NCI-H82 (cell line): ENCODE results near the gene LZTS3.
A peak's percentile ranks its signal among the peaks of the same experiment; 100 is the strongest.
"Not testable (repeated sequence)": the region's sequence is repeated elsewhere in the genome, so short reads cannot be mapped to it uniquely, and the experiment has no call there.

Experiments used
- DNase-seq: peaks from one replicate; lab custom pipeline; 2025; lab: John Stamatoyannopoulos, UW

LZTS3 gene

GRCh38 chr20:3167738-3168078, 5.6 kb downstream of the LZTS3 start:
- no peak for DNase-seq

GRCh38 chr20:3166913-3167342, 6.4 kb downstream of the LZTS3 start:
- DNase-seq, result no peak

- DNase-seq, result no peak
Measured at GRCh38 chr20:3166338-3166912, 6.9 kb downstream of the LZTS3 start.

DNA sequence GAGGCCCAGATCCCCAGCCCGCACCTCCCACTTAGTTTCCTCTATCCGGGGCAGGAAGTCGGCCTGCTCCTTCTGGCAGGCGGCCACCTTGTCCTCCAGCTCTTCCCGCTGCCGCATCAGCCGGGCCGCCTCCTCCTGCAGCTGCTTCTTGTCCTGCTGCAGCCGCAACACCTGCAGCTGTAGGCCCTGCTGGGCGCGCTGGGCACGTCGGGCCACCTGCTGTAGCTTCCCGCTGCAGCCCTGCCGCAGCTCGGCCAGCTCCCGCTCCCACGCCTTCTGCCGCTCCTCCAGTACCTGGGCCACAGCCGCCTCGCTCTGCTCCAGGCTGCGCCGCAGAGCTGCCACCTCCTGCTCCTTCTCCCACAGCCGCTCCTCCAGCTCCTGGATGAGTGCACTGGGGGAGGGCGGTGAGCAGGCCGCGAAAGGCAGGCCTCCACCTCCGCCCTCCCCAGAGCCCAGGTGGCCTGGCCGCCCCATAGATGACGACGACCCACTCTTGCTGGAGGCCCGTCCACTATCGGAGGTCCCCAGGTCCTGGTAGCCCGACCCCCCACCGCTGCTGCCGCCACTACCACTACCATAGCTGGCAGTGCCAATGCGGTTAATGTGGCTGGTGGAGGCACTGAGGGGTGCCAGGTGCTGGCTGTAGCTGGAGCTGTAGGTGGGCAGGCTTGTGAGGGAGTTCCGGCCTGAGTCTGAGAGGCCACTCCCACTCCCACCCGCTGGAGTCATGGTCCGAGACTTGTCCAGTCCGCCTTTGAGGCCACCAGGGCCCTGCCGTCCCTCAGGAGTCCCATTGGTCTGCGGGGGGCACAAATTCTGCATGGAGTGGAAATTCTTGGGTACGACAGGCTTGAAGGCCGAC, 7.6 kb downstream of the LZTS3 start:
- DNase-seq, result no peak

DNA sequence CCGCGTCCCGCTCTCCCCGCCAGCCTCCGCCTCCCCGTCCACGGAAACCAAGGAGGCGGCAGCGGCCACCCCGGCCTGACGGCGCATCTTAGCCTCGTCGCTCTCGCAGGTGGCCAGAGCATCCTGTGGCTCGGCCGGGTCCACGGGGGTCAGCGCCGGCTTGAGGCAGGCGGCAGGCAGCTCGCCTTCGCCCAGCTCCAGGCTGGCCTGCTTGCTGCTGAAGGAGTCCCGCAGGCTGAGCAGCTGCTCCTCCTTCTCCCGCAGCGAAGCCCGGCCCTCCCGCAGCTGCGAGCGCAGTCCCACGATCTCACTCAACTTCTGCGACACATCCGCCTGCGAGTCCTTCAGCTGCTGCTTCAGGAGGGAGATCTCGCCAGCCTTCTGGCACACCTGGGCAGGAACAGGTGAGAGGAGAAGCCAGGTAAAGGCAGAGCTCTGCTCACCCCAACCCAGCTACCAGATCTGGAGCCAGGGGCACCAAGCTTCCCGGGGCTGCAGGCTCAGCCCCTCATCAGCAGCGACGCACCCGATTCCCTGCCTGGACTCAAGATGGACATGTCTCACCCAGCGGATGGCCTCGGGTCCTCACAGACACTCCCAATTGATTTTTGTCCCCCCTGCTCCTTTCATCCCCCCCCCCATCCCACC, 8.5 kb downstream of the LZTS3 start:
- DNase-seq, result no peak

DNA sequence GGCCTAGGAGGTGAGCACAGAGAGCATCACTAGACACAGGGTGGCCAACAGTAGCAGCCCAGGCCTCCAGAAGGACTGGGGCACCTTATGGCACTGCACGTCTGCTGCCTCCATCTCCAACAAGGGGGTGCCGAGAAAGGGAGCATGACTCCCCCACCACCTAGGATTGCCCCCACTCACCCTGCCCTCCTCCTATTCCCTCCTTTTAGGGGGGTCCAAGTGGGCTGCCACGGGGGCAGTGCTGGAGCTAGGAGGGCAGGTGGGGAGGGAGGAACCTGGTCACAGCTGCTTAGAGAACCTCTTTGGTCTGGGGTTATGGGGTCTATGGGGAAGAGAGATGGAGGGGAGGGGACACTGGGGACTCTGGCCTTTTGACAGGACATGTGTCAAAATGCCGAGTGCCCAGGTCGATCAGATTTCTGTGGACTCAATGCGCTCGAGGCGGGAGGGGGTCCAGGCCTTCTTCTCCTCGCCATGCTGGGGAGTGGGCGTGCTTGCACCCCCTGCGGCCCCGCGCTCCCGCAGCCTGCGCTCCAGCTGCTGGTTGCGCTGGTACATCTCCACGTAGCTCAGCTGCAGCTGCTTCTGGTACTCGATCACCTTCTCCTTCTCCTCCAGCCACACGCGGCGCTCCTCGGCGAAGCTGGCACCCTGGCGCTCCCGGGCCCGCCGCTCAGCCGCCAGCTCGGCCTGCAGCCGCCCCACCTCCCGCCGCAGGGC, 9.1 kb downstream of the LZTS3 start:
- no peak for DNase-seq

DNA sequence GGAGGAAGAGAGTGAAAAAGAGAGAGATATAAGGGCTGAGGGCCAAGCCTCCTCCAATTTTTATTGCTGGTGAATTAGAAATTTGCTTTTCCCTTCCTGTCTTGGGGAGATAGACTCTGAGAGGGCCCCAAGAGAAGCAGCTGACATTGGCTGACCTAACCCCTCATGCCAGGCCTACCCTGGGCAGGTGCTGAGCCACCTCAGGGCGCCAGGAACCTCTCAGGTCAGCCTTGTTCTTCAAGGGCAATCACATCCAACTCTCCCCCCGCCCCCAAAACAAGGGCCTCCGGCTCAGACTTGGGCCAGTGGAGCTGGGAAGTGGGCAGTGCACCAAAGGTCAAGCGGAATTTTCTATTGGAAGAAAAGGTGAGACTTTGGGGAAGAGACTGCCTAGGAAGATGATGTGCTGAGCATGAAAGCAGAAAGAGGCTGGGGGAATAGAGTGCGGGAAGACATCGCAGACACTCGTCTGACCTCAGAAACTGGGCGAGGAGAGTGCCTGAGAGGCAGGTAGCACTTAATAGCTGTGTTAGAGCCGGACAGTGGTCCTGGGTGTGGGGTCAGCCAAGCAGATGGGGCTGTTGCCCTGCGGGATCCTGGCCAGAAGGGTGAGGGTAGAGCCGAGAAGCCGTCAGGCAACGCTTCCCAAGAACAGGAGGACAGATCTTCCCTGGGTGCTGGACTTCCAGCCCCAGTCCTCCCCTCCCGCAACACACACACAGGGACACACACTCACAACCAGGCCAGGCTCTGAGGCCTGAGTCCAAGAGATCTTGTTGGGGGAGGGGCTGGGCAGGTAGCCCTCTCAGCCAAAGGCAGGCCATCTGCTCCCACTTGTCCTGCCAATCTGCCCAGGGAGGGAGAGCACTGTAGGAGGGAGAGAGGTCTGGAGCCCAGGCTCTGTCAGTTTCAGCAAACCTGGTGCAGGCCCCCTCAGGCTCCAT, 10.0 kb downstream of the LZTS3 start:
- peak; percentile 84 for DNase-seq

DNA sequence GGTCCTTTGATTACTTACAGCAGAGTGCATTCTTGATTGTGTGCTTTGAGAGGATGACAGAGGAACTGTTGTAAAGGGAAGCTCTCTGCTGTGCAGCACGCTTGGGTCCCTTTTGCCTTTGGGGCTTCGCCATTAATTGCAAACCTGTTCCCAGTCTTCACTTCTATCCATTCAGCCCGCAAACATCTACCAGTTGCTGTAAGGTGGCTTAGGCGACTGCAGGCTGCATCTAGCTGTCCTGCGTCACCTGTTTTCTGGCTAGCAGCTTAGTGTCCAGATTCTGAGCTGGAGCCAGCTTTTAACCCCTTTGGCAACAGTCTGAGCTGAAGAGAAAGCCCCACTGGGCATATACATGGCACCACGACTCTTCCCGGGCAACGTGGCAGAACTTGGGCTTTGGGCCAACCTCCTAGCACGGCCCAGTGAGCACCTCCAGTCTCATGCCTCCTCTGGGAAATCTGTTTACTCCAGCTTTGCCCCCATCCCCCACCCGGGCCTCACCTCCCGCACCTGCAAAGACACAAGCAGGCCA, 11.2 kb downstream of the LZTS3 start:
- peak; percentile 49 for DNase-seq

DNA sequence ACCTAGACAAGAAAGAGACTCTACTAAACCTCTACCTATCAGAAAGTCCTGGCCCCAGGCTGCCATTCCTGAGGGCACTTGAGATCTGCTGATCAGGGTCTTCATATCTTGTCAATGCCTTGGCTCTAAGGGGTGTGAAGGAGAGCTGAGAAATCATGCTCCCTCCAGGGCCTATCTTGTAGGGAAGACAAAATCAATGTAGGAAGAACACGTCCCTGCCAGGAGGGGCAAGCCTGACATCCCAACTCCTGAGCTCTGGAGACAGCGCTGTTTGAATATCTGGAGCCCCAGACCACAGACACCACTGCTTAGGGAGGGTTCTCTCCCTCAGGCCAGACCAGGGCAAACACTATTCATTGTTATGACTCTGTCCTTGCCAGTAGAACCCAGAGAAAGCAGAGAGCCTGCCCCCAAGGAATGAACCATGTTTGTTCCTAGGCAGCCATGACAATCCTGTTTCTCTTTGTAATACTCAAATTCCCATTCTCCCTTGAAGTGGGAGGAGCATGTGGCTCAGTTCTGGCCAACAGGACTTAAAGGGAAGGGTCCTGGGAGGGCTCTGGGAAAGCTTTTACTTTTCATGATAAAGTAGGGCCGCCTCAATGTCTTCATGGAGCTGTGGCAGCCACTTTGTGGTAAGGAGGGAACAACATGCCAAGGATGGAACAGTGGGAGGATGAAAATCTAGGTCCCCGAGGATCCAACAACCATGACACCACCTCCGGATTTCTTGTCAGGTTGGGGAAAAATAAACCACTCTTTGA, 11.9 kb downstream of the LZTS3 start:
- no peak for DNase-seq

DNA sequence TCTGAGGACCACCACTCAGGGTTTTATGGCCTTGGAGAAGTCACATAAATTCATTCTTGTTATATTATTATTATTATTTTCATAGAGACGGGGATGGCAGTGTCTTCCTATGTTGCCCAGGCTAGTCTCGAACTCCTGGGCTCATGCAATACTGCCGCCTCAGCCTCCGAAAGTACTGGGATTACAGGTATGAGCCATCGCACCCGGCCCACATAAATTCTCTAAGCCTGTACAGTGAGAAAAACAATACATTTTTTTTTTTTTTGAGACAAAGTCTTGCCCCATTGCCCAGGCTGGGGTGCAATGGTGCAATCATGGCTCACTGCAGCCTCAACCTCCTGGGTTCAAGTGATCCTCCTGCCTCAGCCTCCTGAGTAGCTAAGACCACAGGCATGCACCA, 12.9 kb downstream of the LZTS3 start:
- no peak for DNase-seq

DNA sequence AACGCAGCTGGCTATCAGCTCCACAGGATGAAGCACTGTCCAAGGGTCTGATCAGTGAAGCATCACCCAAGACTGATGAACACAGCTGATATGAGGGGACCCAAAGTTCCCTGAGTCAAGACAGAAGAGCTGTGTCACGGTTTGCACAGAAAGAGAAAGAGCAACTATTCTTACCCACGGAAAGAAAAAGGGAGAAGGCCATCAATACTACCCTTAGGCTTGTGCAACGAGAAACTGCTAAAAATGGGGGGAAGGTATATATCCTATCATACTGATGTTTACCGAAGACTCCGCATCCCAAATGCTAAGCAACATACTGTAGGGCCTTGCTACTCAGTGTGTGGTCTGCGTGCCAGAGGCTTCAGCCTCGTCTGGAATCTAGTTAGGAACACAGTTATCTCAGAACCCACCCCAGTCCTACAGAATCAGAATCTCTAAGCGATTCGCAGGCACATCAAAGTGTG, 14.3 kb downstream of the LZTS3 start:
- no peak for DNase-seq

DNA sequence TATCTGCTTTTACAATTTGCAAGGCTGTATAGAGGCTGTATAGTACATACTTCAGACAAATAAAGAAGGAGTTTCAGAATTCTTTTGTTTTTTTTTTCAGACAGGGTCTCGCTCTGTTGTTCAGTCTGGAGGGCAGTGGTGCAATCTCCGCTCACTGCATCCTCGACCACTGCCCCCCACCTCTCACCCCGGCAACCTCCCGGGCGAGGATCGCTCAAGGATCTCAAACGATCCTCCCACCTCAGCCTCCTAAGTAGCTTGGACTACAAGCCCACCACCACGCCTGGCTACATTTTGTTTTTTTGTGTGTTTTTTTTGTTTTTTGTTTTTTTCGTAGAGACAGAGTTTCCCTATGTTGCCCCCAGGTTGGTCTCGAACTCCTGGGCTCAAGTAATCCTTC, 15.5 kb downstream of the LZTS3 start:
- no peak for DNase-seq

- no peak for DNase-seq
Measured at GRCh38 chr20:3156811-3157619, 16.3 kb downstream of the LZTS3 start.

DNA sequence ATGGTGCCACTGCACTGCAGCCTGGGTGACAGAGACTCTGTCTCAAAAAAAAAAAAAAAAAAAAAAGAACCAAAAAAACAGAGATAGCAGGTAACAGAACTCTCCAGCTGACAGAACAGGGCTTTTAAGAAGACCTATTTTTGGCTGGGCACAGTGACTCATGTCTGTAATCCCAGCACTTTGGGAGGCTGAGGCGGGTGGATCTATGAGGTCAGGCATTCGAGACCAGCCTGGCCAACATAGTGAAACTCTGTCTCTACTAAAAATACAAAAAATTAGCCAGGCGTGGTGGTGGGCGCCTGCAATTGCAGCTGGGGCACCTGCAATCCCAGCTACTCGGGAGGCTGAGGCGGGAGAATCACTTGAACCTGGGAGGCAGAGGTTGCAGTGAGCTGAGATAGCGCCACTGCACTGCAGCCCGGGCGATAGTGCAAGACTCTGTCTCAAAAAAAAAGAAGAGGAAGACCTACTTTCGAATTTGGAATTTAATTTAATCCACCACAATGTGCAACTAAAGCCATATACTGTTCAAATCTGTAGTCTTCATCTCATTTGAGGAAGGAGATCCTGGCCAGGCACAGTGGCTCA, 21.2 kb downstream of the LZTS3 start:
- not testable (repeated sequence) for DNase-seq

GRCh38 chr20:3150908-3151307, 22.4 kb downstream of the LZTS3 start:
- DNase-seq, result no peak

DNA sequence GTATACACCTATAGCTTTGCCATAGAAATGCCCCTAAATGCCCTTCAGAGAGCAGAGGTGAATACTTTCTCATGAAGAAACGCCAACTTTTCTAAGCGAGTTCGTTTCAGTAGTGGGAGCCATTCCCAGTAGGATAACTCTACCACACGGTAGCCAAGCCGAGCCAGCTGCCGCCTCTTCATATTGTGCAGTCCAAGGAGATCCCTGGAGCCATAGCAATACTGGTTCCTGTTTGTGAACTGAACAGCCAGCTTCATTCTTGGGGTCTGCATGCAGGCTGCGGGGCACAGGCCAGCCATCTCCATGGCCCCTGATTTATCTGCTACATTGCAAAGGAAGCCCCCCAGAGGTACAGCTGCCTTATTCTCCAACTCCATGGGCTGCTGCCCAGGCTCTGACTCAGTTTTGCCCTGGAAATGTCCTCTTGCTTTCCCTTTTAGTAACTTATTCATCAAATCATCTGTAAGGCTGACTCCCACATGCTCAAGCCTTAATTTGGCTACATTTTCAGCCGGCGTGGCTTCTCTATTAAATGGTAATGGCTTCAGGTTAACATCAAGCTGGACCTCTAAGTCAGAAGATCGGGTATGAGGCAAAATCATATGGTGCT, 26.5 kb downstream of the LZTS3 start:
- no peak for DNase-seq

- DNase-seq, result no peak
Measured at GRCh38 chr20:3141757-3142156, 31.6 kb downstream of the LZTS3 start.

- no peak for DNase-seq
Measured at GRCh38 chr20:3137492-3137891, 35.9 kb downstream of the LZTS3 start.
